ENCODE results near the gene TTC7B.

TTC7B gene

DNA sequence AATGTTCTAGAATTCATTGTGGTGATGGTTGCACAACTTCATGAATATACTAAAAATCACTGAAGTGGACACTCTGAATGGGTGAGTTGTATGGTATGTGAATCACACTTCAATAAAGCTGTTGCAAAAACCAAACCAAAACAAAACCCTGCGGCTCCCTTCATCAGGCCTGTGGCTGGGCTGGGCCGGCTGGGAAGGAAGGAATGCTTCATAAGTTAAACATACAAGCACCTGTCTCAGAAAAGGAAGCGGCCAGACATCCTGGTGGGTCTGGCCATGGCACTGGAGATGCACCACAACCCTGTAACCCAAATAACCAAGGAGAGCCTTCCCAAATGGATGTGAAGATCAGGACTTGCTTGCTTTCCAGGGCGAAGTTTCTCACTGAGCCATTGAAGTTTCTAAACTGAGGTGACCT, 34.9 kb downstream of the TTC7B start:
- H3K4me3 ChIP-seq (ENCODE audit: low read length): no peak overlapping the region
- no peak for DNase-seq (ENCODE audit: low read depth, low spot score)

DNA sequence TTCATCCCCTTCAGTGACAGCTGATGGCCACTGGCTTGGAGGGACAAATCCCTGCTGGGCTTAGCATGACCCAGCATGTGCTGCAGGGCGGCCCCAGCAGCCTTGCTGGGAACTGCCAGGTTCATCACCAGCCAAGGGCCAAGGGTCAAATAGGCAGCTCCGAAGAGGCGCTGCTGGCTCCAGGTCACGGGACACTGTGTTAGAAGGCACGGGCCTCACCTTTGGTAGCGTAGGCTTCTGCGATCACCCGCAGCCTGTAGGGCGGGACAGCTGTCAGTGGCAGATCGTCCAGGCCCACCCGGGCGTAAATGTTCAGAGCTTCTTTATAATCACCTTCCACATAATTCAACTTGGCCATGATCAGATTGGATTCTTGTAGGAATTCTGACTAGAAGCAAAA, 35.7 kb downstream of the TTC7B start:
- H3K4me3 ChIP-seq (ENCODE audit: low read length): no peak overlapping the region
- no peak for DNase-seq (ENCODE audit: low read depth, low spot score)

DNA sequence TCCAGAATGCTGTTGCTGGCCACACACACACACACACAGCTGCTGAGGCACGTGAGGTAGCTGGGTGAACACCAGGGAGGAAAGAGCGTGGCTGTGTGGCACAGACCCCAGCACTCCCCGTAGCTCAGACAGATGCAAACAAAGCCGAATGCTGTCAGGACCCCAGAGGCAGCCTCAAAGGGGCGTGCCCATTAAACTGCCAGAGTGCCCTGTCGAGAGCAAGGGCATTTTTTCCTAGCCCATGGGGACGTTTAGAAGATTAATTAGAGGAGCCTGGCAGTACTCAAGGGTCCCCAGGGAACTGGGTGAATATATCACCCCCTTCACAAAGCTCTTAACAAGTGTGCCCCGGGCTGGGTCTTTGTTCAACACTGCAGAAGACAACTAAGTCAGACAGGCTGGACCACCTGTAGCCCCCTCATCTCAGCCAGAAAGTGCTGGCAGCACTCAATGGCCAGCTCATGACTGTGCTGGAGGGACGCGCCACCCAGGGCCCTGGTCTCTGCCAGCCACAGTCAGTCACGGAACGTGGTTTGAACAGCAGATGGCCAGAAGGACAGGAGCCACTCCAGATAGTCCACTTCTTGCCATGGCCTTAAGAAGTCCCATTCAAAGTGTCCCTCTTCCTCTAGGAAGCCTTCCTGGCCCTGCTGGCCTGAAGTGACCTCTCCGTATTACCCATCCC, 37.5 kb downstream of the TTC7B start:
- DNase-seq (ENCODE audit: low read depth, low spot score): no peak
- no peak overlapping the region for H3K4me3 ChIP-seq (ENCODE audit: low read length)

DNA sequence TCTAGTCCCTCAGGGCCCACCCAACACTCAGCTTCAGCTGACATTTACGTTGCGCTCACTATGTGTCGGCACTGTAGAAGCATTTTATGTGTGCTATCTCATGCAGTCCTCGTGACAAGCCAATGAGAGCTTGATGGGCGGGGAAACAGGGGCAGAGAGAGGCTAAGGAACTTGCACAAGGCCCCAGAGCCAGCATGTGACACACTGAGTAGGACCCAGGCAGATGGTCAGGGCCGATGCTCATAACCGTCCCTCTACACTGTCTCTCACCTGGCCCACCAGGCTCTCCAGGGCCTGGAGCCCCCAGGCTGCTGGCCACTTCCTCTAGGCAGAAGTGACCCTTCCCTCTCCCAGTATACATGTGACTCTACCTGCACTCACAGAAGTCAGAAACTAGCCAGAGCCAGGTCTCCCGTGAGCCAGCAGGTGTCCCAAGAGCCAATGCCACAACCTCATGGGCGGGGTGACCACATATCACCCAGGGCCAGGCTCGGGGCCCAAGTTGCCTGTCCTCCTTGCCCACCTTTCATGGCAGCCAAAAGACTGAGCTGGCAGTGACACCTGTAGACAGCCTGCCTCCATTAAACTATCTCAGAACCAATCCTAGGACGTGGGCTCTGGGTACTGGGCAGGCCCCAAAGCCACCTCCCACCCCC, 38.3 kb downstream of the TTC7B start:
- DNase-seq (ENCODE audit: low read depth, low spot score): no peak
- H3K4me3 ChIP-seq (ENCODE audit: low read length): no peak overlapping the region

DNA sequence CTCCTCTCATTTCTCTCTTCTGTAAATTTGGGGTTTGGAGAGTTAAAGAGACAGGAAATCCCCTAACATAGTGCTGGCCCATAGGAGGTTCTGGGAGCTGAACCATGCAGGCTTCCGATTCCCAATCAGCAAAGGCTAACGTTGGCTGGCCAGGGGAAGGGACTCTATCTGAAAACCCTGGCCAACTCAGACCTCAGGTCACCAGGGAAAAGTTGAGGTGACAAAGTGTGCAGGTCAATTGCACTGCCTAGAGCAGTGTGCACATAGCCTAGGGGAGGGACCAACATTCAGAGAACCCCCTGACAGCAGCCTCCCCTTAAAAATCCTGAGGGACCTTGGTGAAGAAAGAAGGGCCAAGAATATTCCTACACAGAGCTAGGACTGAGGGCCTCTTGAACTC, 38.9 kb downstream of the TTC7B start:
- DNase-seq (ENCODE audit: low read depth, low spot score): no peak
- H3K4me3 ChIP-seq (ENCODE audit: low read length): no peak overlapping the region

DNA sequence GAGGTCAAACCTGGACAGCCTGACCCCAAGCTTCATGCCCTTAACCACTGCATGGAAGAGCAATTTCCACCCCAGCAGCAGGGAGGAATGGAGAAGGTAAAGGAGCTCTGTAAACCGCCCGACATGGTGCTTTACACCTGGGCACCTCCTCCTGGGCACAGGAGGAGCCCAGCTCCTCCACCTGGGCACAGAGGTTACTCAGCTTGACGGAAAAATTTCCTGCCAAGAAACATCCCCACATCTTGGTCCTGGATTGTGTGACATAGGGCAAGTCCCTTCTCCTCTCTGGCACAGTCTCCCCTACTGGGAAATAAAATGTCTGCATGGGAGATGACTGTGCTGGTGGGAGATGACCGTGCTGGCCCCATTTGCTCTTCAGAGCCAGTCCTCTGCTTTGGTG, 40.8 kb downstream of the TTC7B start:
- no peak for DNase-seq (ENCODE audit: low read depth, low spot score)
- H3K4me3 ChIP-seq (ENCODE audit: low read length): no peak overlapping the region

DNA sequence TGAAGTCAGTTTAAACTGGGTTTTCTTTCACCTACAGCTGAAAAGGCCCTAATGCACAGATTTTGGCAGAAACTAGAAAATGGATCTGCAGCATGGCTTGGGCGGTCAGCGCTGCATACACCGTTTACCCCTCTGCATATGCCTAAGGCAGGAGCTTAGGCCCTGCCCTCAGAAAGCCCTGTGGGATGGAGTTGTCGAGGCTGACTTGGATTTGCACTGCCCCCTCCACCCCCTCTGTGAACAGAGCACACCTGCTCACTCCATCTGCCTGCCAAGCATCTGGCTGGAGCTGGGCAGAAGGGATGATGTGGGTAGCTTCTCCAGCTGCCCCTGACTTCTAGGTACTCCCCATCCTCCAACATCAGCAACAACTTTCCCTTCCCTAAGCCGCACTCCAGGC, 41.9 kb downstream of the TTC7B start:
- DNase-seq (ENCODE audit: low read depth, low spot score): no peak

DNA sequence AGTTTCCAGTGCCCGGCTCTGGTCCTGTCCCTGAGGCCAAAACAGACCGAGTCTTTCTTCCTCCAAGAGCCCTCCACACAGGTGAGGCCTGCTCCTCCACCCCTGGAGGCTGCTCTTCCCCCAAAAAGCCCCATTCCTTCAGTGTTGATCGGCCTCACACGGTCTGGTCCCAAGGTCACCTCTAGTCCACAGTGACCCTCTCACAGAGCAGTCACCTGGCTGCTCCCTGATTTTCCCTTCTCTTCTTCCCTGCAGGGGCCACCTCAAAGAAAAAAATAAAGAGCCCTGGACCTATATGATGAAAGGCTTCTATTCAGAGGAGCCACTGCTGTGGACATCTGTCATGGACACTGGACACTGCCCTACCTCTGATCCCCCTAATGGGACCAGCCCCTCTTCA, 42.5 kb downstream of the TTC7B start:
- no peak overlapping the region for H3K4me3 ChIP-seq (ENCODE audit: low read length)
- no peak for DNase-seq (ENCODE audit: low read depth, low spot score)

More for the DNA sequence above, 41.9 kb downstream of the TTC7B start:
- no peak overlapping the region for H3K4me3 ChIP-seq (ENCODE audit: low read length)

DNA sequence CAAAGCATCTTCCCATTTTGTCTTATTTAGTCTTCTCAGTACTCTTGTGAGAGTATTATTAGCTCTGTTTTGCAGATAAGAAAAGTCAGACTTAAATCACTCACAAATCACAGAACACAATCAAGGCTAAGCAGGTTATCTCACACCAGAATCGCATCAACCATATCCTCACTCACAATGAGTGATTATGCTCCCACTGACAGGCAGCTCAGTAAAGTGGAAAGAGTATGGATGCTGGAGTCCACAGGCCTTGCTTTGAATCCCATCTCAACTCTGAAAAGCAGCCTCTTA, 43.1 kb downstream of the TTC7B start:
- DNase-seq (ENCODE audit: low read depth, low spot score): no peak
- H3K4me3 ChIP-seq (ENCODE audit: low read length): no peak overlapping the region

DNA sequence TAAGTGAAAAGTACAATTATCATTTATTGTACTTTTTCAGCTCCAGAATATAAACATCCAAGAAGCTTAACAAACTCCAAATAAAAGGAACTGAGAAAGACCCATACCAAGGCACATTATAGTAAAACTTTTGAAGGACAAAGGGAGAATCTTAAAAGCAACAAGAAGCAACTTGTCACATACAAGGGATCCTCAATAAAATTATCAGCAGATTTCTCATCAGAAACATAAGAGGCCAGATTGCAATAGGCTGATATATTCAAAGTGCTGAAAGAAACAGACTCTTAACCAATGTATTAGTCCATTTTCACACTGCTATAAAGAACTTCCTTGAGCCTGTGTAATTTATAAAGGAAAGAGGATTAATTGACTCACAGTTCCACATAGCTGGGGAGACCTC, 48.3 kb downstream of the TTC7B start:
- DNase-seq (ENCODE audit: low read depth, low spot score): no peak
- H3K4me3 ChIP-seq (ENCODE audit: low read length): no peak overlapping the region

DNA sequence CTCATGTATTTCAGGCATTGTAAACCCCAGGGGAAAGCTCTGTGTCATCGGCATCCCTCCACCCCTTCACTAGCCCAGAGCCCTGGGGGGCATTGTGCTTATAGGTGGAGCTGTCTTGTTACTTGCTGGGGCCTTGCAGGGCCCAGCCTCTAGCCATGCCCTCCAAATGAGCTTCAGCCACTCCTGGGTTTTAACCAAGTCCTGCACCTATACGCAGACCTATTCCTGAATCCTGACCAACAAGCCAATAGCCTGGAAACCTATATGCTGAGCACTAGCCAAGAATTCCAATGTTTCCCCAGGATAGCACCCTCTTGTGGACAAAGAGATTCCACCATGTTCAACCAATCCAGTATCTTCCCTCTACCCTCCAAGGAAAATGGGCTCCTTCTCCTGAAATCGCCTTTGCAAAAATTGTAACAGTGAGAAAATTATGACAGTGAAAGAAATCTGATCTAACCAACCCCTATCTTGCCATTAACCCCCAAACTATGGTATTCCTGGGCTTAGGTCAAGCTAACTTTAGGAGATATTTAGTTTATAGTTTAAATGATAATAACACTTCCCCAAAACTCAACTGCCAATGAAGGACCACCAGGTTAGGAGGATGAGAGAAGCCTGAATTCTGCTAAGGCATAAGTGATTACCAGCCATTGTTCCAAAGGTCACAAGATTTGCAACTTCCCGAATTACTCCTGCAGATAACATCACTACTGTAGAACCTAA, 55.5 kb downstream of the TTC7B start:
- no peak for DNase-seq (ENCODE audit: low read depth, low spot score)
- no peak overlapping the region for H3K4me3 ChIP-seq (ENCODE audit: low read length)

DNA sequence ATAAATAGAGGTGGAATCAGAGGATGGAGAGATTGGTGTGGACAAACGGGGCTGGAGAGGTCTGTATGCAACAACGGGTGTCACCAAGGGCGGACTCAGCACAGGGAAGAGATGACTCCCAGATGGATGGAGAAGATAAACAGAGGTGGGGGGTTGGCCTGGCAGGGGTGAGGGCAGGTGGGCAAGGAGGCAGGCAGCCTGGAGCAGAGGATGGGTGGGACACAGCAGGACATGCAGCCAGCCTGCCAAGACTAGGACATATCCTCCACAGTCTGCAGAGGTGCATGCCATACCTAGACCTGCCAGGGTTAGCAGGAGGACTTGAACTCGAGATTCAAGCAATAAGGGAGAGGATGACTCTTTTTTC, 56.2 kb downstream of the TTC7B start:
- no peak for DNase-seq (ENCODE audit: low read depth, low spot score)
- H3K4me3 ChIP-seq (ENCODE audit: low read length): no peak overlapping the region

DNA sequence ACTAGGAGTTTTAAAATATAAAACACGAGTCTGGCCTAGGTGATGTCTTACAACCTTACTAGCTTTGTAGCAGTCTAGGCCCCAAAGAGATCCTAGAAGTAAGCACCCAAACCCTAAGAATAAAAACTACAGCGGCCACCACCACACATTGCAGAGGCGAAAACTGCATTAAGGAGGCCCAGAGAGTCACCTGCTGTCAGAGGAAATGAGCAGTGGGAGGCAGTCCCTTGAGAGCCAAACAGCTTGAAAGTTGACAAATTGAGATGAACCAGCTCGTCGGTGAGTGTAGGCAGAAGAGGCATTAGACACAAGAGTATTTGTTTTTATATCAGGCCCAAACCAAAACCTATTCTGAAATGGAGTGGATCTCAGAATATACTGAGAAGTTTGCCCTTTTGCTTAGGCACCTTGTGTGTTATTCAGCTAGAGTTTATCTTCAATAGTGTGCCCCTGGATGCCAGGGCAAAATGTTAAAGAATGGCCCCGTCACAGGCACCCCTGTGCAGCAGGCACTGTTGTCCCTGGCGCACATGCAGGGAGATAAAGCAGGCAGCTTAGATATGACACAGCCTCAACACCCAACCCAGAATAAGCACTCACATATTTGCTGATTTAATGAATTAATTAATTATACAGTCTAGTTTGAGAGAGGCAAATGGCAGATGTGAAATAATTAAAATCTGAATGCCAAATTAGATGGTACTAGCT, 56.7 kb downstream of the TTC7B start:
- H3K4me3 ChIP-seq (ENCODE audit: low read length): no peak overlapping the region
- no peak for DNase-seq (ENCODE audit: low read depth, low spot score)

DNA sequence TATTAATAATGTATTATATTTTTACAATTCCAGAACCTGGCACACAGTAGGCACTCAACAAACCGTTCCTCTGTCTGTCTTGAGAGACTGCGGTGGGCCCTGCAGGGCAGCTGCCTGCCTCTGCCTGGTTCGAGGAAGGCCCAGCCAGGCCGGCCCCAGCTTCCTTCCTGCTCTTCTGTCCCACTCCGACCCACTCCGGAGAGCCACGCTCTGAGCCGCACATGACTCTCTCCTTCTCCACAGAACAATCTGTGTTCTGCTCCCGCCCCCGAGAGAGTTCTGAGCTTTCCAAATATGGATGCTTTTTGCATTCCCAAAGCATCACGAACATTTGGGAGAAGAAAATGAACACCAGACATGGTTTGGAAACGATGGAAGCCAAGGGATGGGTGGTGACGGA, 57.3 kb downstream of the TTC7B start:
- peak overlapping the region; percentile 59 for H3K4me3 ChIP-seq (ENCODE audit: low read length)
- DNase-seq (ENCODE audit: low read depth, low spot score): no peak

DNA sequence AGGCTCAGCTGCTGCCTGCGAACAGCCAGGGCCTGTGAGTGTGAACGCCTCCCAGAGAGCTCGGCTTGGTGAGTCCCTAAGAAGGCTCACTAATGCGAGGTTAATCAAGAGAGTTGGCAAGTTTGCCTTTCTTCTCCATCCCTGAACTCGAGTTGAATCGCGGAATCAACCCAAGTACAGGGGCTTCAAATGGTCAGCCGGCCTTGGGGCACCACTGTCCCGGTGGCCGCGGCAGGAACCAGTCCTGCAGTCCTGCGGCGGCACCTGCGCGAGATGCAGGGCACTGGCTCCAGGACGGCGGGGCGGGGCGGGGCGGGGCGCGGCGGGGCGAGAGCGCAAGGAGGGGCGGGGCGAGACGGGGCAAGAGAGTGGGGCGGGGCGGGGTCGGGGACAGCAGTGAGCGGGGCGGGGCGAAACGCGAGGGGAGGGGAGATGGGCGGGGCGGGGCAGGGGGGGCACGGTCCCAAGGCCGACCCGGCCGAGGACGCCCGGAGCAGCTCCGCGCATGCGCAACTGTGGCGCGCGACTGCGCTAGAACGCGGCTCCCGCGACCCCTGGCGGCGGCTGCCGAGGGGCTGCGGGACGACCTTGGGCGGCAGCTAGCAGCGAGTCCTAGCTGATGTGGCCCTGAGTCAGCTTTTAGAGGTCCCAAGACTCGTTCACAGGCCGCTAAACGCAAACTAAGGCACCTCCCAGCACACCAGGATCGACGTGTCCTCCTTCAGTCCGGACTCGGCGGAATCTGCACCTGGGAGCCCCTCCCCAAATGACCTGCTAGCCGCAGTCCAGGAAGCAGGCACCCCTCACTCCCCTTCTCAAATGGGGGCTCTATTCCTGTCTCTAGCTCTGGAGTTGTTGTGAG, 58.0 kb downstream of the TTC7B start:
- peak overlapping the region; percentile 59 for H3K4me3 ChIP-seq (ENCODE audit: low read length)
- DNase-seq (ENCODE audit: low read depth, low spot score): peak; percentile 82

DNA sequence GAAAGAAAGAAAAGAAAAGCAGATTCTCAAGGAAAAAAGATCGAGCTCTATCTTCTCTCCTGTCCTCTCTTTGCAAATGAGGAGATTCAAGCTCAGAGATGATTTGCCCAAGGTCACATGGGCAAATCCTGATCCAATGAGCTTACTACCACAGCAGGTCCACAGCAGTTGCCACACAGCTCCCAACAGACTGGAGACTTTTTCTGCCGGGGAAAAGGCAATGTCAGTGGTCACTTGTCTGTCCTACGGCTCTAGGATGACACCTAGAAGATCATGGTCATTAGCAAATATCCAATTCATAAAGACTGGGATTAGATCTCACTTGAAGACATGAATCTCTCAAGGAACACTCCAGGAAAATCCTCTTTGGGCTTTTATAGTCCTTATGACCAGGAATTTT, 58.8 kb downstream of the TTC7B start:
- H3K4me3 ChIP-seq (ENCODE audit: low read length): no peak overlapping the region
- DNase-seq (ENCODE audit: low read depth, low spot score): no peak

DNA sequence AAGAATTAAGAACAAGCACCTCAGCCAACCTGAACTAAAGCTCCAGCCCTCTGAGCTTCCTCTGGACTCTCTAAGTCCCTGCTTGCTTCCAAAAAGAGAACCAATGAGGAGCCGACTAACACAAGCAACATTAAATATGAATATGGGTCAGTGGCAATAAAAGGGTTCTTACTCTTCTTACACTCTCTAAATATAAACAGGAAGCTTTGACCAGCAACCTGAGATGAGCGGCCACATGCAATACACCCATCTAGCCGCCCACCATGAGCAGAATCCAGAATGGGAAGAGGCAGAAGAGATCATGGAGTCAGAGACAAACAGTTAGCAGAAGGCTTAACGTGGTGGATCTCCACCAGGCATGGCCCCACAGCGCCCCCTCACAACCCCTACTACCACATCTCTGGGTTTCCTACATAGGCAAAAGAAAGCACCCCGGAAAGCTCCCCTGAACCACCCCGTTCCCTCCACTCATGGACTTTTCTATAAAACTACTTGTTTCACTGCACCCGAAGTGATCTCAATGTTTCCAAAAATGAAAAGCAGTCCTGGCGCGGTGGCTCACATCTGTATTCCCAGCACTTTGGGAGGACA, 59.4 kb downstream of the TTC7B start:
- H3K4me3 ChIP-seq (ENCODE audit: low read length): no peak overlapping the region
- DNase-seq (ENCODE audit: low read depth, low spot score): no peak

DNA sequence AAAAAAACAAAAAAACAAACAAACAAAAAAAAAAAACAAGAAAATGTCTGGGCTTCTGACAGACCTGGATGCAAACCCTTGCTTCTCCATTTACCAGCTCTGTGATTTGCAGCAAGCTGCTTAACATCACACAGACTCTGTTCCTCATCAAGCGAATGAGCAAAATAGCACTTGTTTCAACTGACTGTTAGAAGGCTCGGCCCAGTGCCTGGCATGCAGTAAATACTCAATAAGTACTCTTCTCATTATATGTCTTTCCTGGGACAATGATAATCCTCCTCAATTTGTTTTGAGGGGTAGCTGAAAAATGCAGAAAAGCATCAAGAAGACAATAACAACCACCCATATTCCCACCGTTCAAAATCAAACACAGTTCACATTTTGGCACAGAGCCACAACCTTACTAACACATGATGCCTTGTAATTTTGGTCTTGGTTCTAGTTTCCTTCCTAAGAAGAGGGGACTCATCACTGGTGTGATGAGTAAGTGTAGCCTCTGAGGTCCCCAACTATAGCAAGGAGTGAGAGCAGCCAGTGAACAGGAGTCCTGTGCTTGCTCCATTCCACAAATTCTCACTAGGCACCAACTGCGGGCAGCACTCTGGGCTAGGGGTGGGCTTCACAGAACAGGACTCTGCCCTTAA, 60.4 kb downstream of the TTC7B start:
- no peak overlapping the region for H3K4me3 ChIP-seq (ENCODE audit: low read length)
- DNase-seq (ENCODE audit: low read depth, low spot score): no peak
